GM12873 (cell line): ENCODE data around the gene TBC1D22A.

Experiments used
- CTCF ChIP-seq: IDR thresholded peaks from 2 replicates; pipeline ENCODE4 v1.5.1; 2012; ENCODE audit warnings: low read depth, mild to moderate bottlenecking, moderate library complexity, low read length, control low read depth; ENCODE audit not compliant: insufficient read depth; ENCODE audit errors: missing control alignments

The TBC1D22A gene

DNA sequence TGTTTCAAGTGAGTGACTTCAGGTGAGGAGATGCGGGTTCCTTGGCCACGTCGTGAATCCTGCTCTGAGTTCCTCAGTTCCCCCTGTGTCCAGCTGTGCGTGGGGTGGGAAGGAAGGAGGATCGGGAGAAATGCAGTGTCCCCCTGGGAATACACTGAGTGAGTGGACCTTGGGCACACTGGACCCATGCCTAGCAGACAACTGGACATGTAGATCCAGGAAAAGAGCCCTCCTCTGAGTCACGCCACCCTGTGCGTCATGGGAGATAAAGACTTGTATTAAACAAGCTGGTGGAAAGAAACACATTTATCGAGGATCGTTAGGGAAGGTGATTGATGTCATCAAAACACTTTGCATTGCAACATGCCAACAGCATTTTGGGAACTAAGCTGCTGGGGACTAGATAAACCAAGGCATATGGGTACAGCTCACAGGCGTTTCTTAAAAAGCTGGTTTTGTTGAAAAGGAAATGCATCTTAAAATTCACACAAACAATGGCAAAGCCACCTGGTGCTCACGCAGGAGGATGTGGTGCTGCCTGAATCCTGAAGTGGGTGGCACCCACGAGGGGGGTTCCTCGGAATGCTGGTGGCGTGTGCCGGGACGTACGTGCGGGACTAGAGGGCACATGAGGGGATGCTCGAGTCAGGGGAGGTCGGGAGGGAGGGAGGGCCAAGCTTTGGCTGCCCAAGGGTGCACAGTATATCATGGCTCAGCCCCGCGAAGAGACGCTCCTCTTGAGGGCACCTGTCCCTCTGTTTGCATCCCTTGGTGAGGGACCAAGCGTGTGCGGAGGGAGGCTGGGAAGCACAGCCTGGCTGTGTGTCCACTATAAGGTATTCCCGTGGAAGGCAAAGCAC is 303.5 kb downstream of the TBC1D22A start:
- TF ChIP-seq CTCF, result no peak

DNA sequence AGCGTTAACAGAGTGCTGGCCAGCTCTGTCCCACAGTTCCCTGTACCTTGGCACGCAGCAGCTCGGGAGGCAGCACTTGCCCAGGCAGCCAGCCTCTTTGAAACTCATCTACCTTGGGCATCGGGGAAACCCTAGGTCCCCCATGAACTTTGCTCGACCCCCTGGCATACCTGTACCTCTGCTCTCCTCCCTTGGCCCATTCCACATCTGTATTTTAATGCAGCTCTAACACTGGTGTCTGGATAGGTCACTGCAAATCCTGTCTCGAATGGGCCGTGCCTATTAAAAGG is 304.1 kb downstream of the TBC1D22A start:
- no peak for TF ChIP-seq CTCF

DNA sequence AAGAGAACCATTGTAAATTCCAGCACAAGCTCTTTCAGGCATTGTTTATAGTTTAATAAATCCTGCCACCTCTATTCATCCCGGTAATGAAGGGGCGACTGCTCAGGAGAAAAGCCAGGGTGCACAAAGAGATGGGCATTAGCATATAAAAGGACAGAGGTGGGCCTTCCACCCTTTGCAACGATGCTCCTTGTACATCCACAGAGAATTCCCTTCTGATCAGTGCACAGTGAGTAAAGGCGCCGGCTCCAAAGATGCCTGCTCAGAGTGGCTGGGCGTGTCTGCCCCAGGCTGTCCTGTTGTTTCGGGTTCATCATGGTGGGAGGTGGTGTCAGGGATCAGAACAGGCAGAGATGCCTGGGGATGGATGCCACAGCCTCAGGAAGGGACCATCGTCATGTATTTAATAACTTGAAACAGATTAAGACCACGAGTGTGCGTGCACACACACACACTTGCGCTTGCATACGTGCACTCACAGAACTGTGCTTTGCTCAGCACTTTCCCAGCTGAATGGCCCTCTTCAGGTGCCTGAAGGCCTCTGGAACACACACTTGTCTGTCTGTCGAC is 305.0 kb downstream of the TBC1D22A start:
- TF ChIP-seq CTCF, result no peak

GRCh38 chr22:47067911-47068625 is 305.6 kb downstream of the TBC1D22A start:
- TF ChIP-seq CTCF, result no peak

DNA sequence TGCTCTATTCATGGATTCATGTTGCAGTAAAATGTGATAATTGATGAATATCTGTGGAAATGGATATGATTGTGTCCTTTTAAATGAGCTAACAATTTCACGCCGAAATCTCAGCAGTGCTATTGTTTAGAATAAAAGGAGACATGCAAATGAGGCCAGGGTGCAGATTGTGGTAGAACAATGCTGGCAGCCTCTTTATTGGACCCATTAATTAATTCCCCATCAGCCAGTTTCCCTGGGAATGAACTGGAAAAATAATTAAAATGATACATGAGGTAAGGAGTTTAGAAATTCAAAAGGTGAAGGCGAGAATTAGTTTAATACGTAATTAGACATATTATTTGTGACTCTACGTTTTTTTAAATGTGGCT is 306.2 kb downstream of the TBC1D22A start:
- TF ChIP-seq CTCF, result no peak

- no peak for TF ChIP-seq CTCF
These were observed 306.8 kb downstream of the TBC1D22A start for GRCh38 chr22:47069270-47069669.

GRCh38 chr22:47071078-47071806 is 308.8 kb downstream of the TBC1D22A start:
- no peak for TF ChIP-seq CTCF
